HG02759 (cell line): Measurements from ENCODE around the gene SERPINA1.
A peak's percentile ranks its signal among the peaks of the same experiment; 100 is the strongest.

Source experiments
- ATAC-seq: cut with Tn5 transposase; IDR thresholded peaks from one replicate; pipeline ENCODE4 v1.9.1; 2021; ENCODE audit warnings: mild to moderate bottlenecking, moderate library complexity; ENCODE audit not compliant: unreplicated experiment

The SERPINA1 gene

GRCh38 chr14:94398182-94398479 is 9.7 kb upstream of the SERPINA1 start:
- no peak for ATAC-seq

GRCh38 chr14:94397289-94398181 is 9.1 kb upstream of the SERPINA1 start:
- no peak for ATAC-seq

GRCh38 chr14:94396628-94397225 is 8.3 kb upstream of the SERPINA1 start:
- ATAC-seq, result no peak

GRCh38 chr14:94395888-94396574 is 7.6 kb upstream of the SERPINA1 start:
- ATAC-seq, result no peak

GRCh38 chr14:94395282-94395887 is 7.0 kb upstream of the SERPINA1 start:
- ATAC-seq, result no peak

- ATAC-seq, result no peak
Measured at GRCh38 chr14:94394581-94395207, 6.3 kb upstream of the SERPINA1 start.

- no peak for ATAC-seq
Measured at GRCh38 chr14:94394025-94394493, 5.7 kb upstream of the SERPINA1 start.

GRCh38 chr14:94393474-94393873 is 5.1 kb upstream of the SERPINA1 start:
- no peak for ATAC-seq

- peak; percentile 52 for ATAC-seq
Measured at GRCh38 chr14:94392510-94392935, 4.1 kb upstream of the SERPINA1 start.

- no peak for ATAC-seq
Measured at GRCh38 chr14:94391281-94391975, 3.0 kb upstream of the SERPINA1 start.

GRCh38 chr14:94390372-94391086 is 2.1 kb upstream of the SERPINA1 start:
- no peak for ATAC-seq

- ATAC-seq, result no peak
Measured at GRCh38 chr14:94389731-94390371, 1.4 kb upstream of the SERPINA1 start.

- no peak for ATAC-seq
Measured at GRCh38 chr14:94389104-94389469, 685 bp upstream of the SERPINA1 start.

- no peak for ATAC-seq
Measured at GRCh38 chr14:94388027-94388383, 397 bp downstream of the SERPINA1 start.

GRCh38 chr14:94387051-94388026 is 1.1 kb downstream of the SERPINA1 start:
- ATAC-seq, result no peak

- ATAC-seq, result no peak
Measured at GRCh38 chr14:94386085-94387031, 2.0 kb downstream of the SERPINA1 start.

- no peak for ATAC-seq
Measured at GRCh38 chr14:94385553-94386057, 2.8 kb downstream of the SERPINA1 start.
